ENCODE data around the gene RDH5.

- TF ChIP-seq CTCF (IDR thresholded peaks at IDR 0.05) (no peak), POLR2A (IDR thresholded peaks at IDR 0.05) (no peak), EP300 (IDR thresholded peaks at IDR 0.05) (no peak), POLR2AphosphoS5 (IDR thresholded peaks at IDR 0.05) (no peak)
These were observed 18.8 kb downstream of the RDH5 start for GRCh38 chr12:55739025-55739378.
